ENCODE data around the gene PTPRN2. TPM values are rescaled to one million over a fixed set of nuclear protein-coding genes. Genes with fewer than 3 reads are reported as not detected.

Gene PTPRN2
- total and polyA plus RNA-seq, 2 of the 8 experiments (the other 6 are each of a cell fraction or from before 2014, with no cell fraction given): 2.6 to 4.5 TPM

DNA sequence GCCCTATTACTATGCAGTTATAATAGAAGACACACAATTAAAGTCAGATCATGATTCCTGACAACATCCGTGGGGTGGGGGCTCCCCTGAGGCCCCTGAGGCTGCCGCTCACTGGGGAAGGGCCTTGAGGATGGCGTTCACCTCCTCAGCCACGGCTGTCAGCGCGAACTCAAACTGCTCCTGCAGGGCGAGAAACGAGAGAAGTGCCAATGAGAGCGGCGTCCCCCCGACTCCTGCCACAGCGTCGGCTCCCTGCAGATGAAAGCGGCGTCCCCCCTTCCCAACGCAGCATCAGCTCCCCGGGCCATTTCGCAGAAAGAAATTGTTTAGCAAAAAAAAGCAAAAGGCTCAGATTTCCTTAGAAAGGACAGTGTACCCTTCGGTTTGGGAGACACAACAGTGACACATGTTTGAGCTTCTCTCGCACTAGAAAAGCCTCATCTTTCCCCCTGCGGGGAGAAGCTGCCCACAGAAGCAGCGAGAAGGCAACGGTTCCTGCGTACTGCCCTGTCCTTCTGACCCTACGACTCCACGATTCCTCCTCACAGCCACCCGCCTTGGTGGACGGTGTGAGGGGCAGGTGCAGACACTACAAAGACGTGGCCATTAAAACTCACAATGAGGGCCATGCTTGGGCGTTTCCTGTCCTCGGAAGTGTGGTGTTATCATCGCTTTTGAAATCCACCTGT is 1046.9 kb downstream of the PTPRN2 start:
- H2BK5ac ChIP-seq (ENCODE audit: low read depth, low read length): no peak overlapping the region
- H3K4ac ChIP-seq (replicated peaks; ENCODE audit: insufficient read length, low read depth, low read length): no peak overlapping the region
- H3K14ac ChIP-seq (ENCODE audit: insufficient read length): no peak overlapping the region
- peaks cover 5% of the 10 kb centered on the region; the same call in 1 of the 2 replicates for H3K23me2 ChIP-seq (ENCODE audit: low read depth, low read length)
- no peak overlapping the region for H4K5ac ChIP-seq (ENCODE audit: insufficient read length, low read depth, low read length)
- H2BK12ac ChIP-seq (ENCODE audit: low read depth, low read length): no peak overlapping the region
- POLR2A ChIA-PET (ENCODE audit: partially characterized antibody): no interaction called here
- H2BK15ac ChIP-seq (ENCODE audit: low read length): no peak overlapping the region
- H3K27me3 ChIP-seq (replicated peaks in 1 of 4; ENCODE audit: control insufficient read depth in 3 of 4, extremely low read depth in 1 of 4, insufficient read depth in 3 of 4, low read length in 3 of 4): no peaks in the 10 kb centered on the region; a peak in 1 of 7 replicates
- H2BK20ac ChIP-seq (ENCODE audit: low read length): no peak overlapping the region
- H2AK5ac ChIP-seq (ENCODE audit: low read depth, low read length): no peak overlapping the region
- H3K4me3 ChIP-seq (ENCODE audit: extremely low read depth in 1 of 4, insufficient read depth in 2 of 4, low read depth in 3 of 4, low read length in 4 of 4): no peak overlapping the region
- H3K27ac ChIP-seq (ENCODE audit: low read depth, low read length): no peak overlapping the region
- H3K9me3 ChIP-seq (ENCODE audit: insufficient read depth in 2 of 2, low read depth in 1 of 2, low read length in 1 of 2): no peaks in the 10 kb centered on the region
- H3K9ac ChIP-seq (replicated peaks in 1 of 4; ENCODE audit: extremely low read depth in 1 of 4, low read depth in 3 of 4, low read length in 3 of 4): no peak overlapping the region
- H3K18ac ChIP-seq (ENCODE audit: extremely low read depth, low read length): no peak overlapping the region
- no peak overlapping the region for H3K56ac ChIP-seq (replicated peaks; ENCODE audit: insufficient read length, low read depth, low read length)
- FAIRE-seq: no peak
- no peak overlapping the region for H3K4me2 ChIP-seq (ENCODE audit: insufficient read depth in 1 of 2, low read depth in 2 of 2, low read length in 2 of 2)
- H3K36me3 ChIP-seq (ENCODE audit: control insufficient read depth in 2 of 4, insufficient read depth in 4 of 4, low read length in 3 of 4): no peaks in the 10 kb centered on the region
- H3K79me1 ChIP-seq (ENCODE audit: low read depth, low read length): no peaks in the 10 kb centered on the region
- CTCF ChIA-PET (ENCODE audit: partially characterized antibody): interaction anchor here (1.0 to 1.4 kb wide), 2 partner anchors 335 to 814 kb away, joined by 3 read pairs; no protein-coding TSS in a partner anchor
- H3K4me1 ChIP-seq (replicated peaks in 1 of 4; ENCODE audit: control insufficient read depth in 3 of 4, insufficient read depth in 4 of 4, low read length in 3 of 4): no peaks in the 10 kb centered on the region
- DNase-seq (ENCODE audit: low read depth in 1 of 2, low spot score in 2 of 2): no peak
- no peak overlapping the region for H2BK120ac ChIP-seq (replicated peaks; ENCODE audit: low read depth, low read length)
- WGBS, 2 experiments (ENCODE audit: extremely low coverage in 1 of 2, insufficient coverage in 1 of 2, insufficient read length in 1 of 2, insufficient replicate concordance in 2 of 2, low coverage in 1 of 2, low lambda C conversion rate in 2 of 2, missing lambda C conversion rate in 1 of 2): 85% methylated on average over 32 of the region's 32 CpGs; no CpG with 5 or more reads in 1 of the 2 experiments
- H4K91ac ChIP-seq (replicated peaks; ENCODE audit: insufficient read length, low read length): no peak overlapping the region
- H4K20me1 ChIP-seq (replicated peaks in 1 of 2; ENCODE audit: control insufficient read depth in 1 of 2, insufficient read depth in 2 of 2, low read length in 2 of 2): peaks cover 0 to 7% of the 10 kb centered on the region in 2 experiments
- no peak overlapping the region; the same call in 1 of the 2 replicates for H4K8ac ChIP-seq (ENCODE audit: extremely low read depth, insufficient read depth, low read length)
- no peak overlapping the region for H2AFZ ChIP-seq (ENCODE audit: low read length)
- H3K79me2 ChIP-seq (ENCODE audit: control insufficient read depth in 1 of 2, insufficient read depth in 2 of 2, low read length in 2 of 2): no peaks in the 10 kb centered on the region
- no peak overlapping the region for H3K23ac ChIP-seq (ENCODE audit: insufficient read length)
- TF ChIP-seq RFX5 (IDR thresholded peaks at IDR 0.05; ENCODE audit: borderline replicate concordance, low read depth, low read length) (no peak), SRF (IDR thresholded peaks at IDR 0.05; ENCODE audit: low read depth, low read length) (no peak), TEAD4 (IDR thresholded peaks at IDR 0.05; ENCODE audit: low read depth, low read length) (no peak), CHD2 (IDR thresholded peaks at IDR 0.05; ENCODE audit: low read length) (no peak), KDM1A (IDR thresholded peaks at IDR 0.05; ENCODE audit: borderline replicate concordance, low read length) (no peak), CBX5 (IDR thresholded peaks at IDR 0.05; ENCODE audit: low read depth, low read length) (no peak), SP4 (IDR thresholded peaks at IDR 0.05; ENCODE audit: low read length) (no peak), HDAC2 (IDR thresholded peaks at IDR 0.05; ENCODE audit: borderline replicate concordance in 1 of 2, low read depth in 2 of 2, low read length in 2 of 2) (no peak), NRF1 (IDR thresholded peaks at IDR 0.05; ENCODE audit: low read depth, low read length) (no peak), ASH2L (IDR thresholded peaks at IDR 0.05; ENCODE audit: low read length) (no peak)
- TF ChIP-seq, protein P1, sequence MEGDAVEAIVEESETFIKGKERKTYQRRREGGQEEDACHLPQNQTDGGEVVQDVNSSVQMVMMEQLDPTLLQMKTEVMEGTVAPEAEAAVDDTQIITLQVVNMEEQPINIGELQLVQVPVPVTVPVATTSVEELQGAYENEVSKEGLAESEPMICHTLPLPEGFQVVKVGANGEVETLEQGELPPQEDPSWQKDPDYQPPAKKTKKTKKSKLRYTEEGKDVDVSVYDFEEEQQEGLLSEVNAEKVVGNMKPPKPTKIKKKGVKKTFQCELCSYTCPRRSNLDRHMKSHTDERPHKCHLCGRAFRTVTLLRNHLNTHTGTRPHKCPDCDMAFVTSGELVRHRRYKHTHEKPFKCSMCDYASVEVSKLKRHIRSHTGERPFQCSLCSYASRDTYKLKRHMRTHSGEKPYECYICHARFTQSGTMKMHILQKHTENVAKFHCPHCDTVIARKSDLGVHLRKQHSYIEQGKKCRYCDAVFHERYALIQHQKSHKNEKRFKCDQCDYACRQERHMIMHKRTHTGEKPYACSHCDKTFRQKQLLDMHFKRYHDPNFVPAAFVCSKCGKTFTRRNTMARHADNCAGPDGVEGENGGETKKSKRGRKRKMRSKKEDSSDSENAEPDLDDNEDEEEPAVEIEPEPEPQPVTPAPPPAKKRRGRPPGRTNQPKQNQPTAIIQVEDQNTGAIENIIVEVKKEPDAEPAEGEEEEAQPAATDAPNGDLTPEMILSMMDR (IDR thresholded peaks at IDR 0.05; ENCODE audit: control extremely low read depth in 1 of 3, insufficient read depth in 1 of 3, low read depth in 1 of 3, low read length in 3 of 3): no peak

Data from H1 (cell line).